HG03175 (cell line): ENCODE data around the gene ELP4.
A peak's percentile ranks its signal among the peaks of the same experiment; 100 is the strongest.
"Not testable (repeated sequence)": the region's sequence is repeated elsewhere in the genome, so short reads cannot be mapped to it uniquely, and the experiment has no call there.

Experiments
- ATAC-seq: cut with Tn5 transposase; IDR thresholded peaks from one replicate; pipeline ENCODE4 v1.9.1; 2021; ENCODE audit warnings: mild to moderate bottlenecking, moderate library complexity; ENCODE audit not compliant: unreplicated experiment

Gene ELP4

GRCh38 chr11:31692466-31692865, 182.9 kb downstream of the ELP4 start:
- no peak for ATAC-seq

- ATAC-seq = peak; percentile 93
These were observed 187.5 kb downstream of the ELP4 start for GRCh38 chr11:31697049-31697448.

GRCh38 chr11:31699066-31699465, 189.5 kb downstream of the ELP4 start:
- ATAC-seq = no peak

GRCh38 chr11:31702966-31703365, 193.4 kb downstream of the ELP4 start:
- ATAC-seq = no peak

- ATAC-seq = no peak
These were observed 196.8 kb downstream of the ELP4 start for GRCh38 chr11:31706357-31706756.

- ATAC-seq = no peak
These were observed 201.6 kb downstream of the ELP4 start for GRCh38 chr11:31711137-31711536.

- no peak for ATAC-seq
These were observed 203.3 kb downstream of the ELP4 start for GRCh38 chr11:31712851-31713250.

- no peak for ATAC-seq
These were observed 205.3 kb downstream of the ELP4 start for GRCh38 chr11:31714840-31715239.

- ATAC-seq = no peak
These were observed 210.7 kb downstream of the ELP4 start for GRCh38 chr11:31720225-31720624.

GRCh38 chr11:31720671-31721365, 211.3 kb downstream of the ELP4 start:
- no peak for ATAC-seq

- ATAC-seq = no peak
These were observed 213.2 kb downstream of the ELP4 start for GRCh38 chr11:31722754-31723153.

GRCh38 chr11:31725176-31725575, 215.6 kb downstream of the ELP4 start:
- ATAC-seq = no peak

GRCh38 chr11:31728432-31728831, 218.9 kb downstream of the ELP4 start:
- ATAC-seq = no peak

GRCh38 chr11:31740131-31740530, 230.6 kb downstream of the ELP4 start:
- no peak for ATAC-seq

- ATAC-seq = not testable (repeated sequence)
These were observed 231.3 kb downstream of the ELP4 start for GRCh38 chr11:31740731-31741368.

GRCh38 chr11:31747581-31747980, 238.0 kb downstream of the ELP4 start:
- ATAC-seq = no peak

GRCh38 chr11:31757260-31757835, 247.8 kb downstream of the ELP4 start:
- ATAC-seq = no peak

- no peak for ATAC-seq
These were observed 252.1 kb downstream of the ELP4 start for GRCh38 chr11:31761636-31762035.

GRCh38 chr11:31763296-31763695, 253.7 kb downstream of the ELP4 start:
- ATAC-seq = no peak

GRCh38 chr11:31764261-31764660, 254.7 kb downstream of the ELP4 start:
- no peak for ATAC-seq

- ATAC-seq = no peak
These were observed 255.2 kb downstream of the ELP4 start for GRCh38 chr11:31764766-31765165.

GRCh38 chr11:31767066-31767465, 257.5 kb downstream of the ELP4 start:
- no peak for ATAC-seq
